COLO668 (cell line): ENCODE measurements around the gene LRCH3.
"Not testable (repeated sequence)": the region's sequence is repeated elsewhere in the genome, so short reads cannot be mapped to it uniquely, and the experiment has no call there.

ENCODE experiments used
- DNase-seq: peaks from one replicate; lab custom pipeline; 2025; ENCODE audit not compliant: unreplicated experiment; lab: John Stamatoyannopoulos, UW

LRCH3 gene

DNA sequence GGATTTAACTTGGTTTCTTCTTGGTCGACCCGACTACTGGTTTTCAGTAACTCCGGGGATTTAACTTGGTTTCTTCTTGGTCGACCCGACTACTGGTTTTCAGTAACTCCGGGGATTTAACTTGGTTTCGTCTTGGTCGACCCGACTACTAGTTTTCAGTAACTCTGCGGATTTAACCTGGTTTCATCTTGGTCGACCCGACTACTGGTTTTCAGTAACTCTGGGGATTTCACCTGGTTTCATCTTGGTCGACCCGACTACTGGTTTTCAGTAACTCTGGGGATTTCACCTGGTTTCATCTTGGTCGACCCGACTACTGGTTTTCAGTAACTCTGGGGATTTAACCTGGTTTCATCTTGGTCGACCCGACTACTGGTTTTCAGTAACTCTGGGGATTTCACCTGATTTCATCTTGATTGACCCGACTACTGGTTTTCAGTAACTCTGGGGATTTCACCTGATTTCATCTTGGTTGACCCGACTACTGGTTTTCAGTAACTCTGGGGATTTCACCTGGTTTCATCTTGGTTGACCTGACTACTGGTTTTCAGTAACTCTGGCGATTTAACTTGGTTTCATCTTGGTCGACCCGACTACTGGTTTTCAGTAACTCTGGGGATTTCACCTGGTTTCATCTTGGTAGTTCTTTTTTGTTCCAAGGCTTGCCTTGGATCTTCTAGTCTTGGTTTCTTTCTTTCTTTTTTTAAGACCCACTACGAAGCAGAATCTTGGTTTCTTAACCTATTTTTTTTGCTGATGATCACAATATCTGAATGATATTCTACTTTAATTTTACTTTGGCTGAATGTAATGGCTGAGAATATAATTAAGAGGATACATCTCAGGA, 130.6 kb downstream of the LRCH3 start:
- not testable (repeated sequence) for DNase-seq

DNA sequence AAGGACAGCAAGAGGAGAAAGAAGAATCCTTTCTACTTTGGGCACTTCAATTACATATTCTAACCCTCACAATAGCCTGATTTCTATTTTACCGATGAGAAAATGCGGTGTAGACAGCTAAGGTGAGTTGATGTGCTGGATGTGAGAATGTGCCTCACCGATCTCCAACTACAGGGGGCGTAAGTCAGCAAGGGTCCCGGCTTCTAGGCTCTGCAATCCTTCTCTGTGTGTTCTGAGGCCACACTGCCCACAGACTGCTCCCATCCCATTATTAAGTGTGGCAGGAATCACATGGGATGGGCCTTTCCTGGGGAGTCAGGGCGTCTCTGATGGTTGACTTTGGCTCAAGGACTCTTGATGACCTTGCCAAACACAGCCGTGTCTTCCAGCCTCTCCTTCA, 135.4 kb downstream of the LRCH3 start:
- DNase-seq: no peak

GRCh38 chr3:197927578-197927977, 136.5 kb downstream of the LRCH3 start:
- not testable (repeated sequence) for DNase-seq

DNA sequence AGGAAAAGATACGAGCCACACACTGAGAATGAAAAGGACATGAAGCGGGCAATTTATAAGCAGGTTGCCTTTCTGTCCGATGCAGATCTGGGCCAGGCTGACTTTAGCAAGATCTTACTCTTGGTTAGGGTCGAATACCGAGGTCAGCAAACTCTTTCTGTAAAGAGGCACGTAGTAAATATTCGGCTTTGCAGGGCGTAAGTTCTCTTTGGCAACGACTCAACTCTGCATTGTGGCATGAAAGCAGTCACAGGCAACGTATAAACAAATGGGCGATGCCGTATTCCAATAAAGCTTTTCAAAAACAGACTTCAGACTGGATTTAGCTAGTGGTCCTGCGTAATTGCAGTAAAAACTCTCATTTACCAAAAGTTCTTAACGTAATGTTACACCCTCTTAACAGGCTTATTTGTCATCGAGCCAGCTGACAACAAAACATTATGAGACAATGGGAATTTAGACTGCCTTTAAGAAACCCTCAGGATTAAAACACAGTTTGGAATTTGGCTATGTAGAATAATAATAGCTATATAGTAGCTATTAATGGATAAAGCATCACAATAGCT, 145.8 kb downstream of the LRCH3 start:
- no peak for DNase-seq
